GM18505 (cell line): Measurements from ENCODE around the gene GCDH.
"Not testable (repeated sequence)": the region's sequence is repeated elsewhere in the genome, so short reads cannot be mapped to it uniquely, and the experiment has no call there.

Source experiments
- ATAC-seq: cut with Tn5 transposase; IDR thresholded peaks from one replicate; pipeline ENCODE4 v1.9.1; 2021; ENCODE audit not compliant: unreplicated experiment
- POLR2A ChIP-seq: IDR thresholded peaks from 4 replicates; pipeline ENCODE4 v1.6.1; 2011; ENCODE audit warnings: borderline replicate concordance; ENCODE audit not compliant: insufficient read depth, insufficient read length; ENCODE audit errors: extremely low read depth

GCDH gene

DNA sequence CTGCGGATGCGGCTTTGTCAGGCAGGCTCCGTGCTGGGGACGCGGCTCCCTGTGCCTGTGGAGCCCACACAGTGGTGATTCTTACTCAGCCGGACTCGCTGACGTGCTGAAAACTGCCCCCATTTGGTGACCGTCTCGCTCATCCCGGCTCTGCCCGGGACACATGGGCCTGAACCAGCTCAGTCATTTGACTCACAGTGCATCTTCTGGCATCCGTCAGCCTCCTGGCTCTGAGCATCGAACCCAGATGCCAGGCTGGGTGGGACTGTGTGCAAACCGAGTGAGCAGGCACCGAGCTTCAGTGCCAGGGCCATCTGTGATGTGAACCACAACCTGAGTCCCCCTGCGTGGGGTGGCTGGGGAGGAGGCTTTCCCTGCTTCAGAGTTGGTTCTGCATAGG, 5.5 kb downstream of the GCDH start:
- no peak for ATAC-seq
- TF ChIP-seq POLR2A = no peak

DNA sequence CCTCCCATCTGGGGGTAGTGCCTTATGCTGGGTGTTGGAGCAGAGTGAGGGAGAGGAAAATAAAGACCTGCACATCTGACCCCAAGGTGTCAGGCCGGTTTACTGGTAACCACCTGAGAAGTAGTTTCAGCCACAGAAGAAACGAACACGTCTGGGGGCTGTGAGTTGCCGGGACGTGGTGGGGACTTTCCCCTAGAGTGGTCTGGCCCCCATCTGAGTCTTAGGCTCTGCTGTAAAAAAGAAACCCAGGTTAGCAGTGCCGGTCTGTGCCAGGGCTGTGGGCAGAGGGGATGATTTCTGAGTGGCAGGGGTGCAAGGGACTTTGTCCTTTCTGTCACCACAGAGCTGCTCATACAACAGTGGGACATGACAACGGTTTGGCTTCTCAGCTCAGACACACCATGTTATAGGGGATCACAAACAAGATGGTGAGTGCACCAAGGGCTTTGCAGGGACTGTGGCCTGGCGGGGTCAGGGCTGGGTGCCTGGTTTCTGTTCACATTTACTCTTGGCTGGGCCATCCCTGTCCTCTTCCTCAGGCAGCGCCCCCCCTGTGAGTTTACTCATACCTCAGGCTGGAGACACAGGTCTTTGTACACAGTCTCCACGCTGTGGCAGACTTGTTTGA, 9.0 kb downstream of the GCDH start:
- no peak for TF ChIP-seq POLR2A
- ATAC-seq = peak; percentile 50

DNA sequence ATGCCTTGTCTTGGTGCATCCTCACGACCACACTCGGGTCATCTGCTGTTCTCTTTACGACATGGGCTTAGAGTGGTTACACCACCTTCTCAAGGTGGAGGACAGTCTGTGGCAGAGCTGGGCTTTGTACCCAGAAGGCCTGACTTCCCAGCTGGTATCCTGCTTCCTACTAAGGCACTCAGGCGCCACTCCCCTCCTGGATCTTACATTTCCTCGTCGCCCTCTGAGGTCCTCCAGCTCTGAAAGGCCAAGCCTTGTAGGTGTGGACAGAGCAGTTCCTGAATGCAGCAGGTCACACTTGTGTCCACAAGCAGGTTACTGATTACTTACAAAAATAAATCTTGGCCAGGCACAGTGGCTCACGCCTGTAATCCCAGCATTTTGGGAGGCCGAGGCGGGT, 16.2 kb downstream of the GCDH start:
- TF ChIP-seq POLR2A = no peak
- ATAC-seq = no peak

DNA sequence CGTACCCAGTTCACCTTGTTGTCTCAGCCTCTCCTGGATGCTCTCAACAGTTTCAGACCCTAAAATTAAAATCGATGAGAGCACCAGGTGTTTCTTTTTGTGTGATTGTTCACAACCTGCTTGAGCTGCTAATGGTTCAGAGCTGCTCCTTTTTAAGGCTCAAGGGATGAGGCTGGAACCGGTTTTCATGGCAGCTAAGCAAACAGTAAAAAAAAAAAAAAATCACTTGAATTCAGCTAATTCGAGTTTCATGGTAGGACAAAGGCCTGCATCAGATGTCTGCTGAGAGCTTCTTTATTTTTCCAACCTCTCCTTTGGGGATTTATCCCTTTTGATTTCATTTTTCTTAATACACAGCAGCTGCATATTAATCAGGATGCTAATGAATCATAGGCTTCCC, 21.6 kb downstream of the GCDH start:
- no peak for TF ChIP-seq POLR2A
- no peak for ATAC-seq

DNA sequence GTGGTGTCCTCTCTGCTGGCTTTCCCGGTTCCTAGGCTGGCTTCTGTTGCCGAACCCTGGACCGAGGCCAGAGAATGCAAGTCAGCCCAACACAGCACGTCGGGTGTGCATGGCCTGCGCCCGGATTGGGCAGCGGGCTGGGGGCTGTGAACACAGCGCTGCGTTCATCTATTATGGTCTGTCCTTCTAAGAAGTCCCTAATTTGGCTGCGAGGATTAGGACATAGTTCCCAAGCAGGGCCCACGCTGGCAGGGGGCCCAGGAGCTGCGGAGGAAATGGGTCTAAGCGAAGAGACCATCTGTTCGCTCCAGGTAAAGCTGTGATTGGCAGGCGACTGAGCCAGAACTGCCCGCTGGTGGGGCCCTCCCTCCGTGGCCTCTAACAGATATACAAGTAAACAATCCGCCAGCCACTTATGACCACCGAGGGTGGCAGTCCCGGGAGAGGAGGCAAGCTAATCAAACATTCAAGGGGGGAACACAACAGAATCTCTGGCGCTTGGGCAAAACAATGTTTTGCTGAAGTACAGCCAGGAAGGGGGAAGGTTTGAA, 22.1 kb downstream of the GCDH start:
- no peak for TF ChIP-seq POLR2A
- ATAC-seq = no peak

DNA sequence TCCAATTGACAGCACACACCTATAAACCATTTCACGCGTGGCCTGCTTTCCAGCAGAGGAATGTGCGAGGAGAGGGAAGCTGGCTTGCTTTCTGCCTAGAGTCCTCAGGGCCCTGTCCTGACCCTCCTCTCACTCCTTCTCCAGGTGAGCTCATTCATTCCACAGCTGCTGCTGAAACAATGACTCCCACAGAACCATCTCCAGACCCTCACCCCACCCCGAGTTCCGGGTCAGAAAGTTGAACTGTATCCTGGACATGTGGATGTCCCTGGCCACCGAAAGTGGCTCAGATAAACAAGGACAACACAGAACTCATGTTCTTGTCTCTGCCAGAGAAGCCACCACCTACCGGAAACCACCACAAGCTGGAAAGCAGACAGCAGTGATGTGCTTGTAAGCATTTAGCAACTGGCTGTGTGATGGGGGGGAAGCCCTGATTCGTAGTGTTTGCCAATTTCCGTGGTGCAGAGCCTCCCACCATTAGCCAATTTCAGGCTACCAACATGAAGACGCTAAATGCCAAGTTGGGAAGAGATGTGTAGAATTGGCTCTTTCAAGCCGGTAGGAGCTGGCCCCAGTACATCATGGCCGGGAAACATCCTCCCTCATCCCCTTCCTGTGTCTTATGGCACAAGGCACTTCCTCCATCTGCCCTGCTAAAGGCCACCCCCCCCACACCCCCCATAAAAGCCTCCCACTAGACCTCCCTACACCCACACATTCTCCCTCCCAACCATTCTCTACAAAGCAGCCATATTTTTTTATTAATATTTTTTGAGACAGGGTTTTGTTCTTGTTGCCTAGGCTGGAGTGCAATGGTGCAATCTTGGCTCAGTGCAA, 23.1 kb downstream of the GCDH start:
- no peak for ATAC-seq
- peak; percentile 29 for TF ChIP-seq POLR2A

DNA sequence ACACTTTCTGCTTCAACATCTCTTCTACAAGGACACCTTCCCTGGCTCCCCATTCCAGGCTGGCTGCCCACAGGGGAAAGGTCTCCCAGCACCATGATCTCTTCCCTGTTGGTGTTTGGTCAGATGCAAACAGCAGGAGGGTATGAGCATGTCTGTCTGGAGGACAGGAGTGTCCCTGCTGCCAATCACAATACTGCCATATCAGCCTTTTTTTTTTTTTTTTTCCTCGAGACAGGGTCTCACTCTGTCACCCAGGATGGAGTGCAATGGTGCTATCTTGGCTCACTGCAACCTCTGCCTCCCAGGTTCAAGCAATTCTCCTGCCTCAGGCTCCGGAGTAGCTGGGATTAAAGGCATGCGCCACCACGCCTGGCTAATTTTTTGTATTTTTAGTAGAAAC, 24.9 kb downstream of the GCDH start:
- not testable (repeated sequence) for ATAC-seq

DNA sequence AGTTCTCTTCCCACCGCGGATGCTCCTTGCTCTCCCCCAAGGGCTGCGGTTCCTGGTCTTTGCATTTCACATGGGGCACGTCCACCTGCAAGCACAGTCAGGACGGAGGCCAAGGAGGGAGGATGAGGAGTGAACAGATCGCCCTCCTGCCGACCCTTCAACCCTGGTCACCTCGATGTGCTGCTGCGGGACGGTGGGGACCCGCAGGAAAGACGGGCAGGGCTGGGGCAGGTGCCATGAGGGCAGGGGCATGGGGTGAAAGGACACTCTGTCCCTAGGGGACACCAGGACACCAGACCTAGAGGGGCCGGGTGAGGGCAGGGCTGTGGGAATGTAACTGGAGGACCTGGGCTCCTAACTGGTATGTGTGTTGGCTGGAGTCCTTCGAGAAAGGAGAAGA, 27.3 kb downstream of the GCDH start:
- no peak for ATAC-seq
- TF ChIP-seq POLR2A = no peak

DNA sequence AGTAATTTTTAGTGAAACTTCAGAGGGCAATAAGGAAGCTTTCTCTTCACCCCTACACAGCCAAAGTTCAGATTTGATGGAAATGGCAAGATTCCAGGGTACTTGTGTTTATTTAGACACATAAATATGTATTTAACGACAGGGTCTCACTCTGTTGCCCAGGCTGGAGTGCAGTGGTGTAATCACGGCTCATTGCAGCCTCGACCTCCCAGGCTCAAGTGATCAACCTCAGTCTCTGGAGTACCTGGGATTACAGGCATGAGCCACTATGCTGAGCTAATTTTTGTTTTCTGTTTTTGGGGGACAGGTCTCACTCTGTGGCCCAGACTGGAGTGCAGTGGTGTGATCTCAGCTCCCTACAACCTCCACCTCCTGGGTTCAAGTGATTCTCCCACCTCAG, 30.1 kb downstream of the GCDH start:
- no peak for ATAC-seq
- TF ChIP-seq POLR2A = no peak

DNA sequence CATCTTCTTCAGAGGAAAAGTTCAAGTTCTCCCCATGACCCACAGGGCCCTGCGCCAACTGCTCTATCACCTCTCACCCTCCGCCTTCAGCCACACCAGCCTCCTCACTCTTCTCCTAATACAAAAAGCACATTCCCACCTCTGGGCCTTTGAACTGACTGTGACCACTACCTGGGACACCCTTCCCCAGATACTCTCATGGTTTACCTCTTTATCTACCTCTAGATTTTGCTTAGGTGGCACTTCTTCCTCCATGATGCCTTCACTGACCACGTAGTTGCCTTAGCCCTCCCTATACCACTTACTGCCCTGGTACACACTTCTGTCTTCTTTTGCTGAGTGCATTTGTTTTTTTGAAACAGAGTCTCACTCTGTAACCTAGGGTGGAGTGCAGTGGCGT, 32.0 kb downstream of the GCDH start:
- TF ChIP-seq POLR2A = no peak

DNA sequence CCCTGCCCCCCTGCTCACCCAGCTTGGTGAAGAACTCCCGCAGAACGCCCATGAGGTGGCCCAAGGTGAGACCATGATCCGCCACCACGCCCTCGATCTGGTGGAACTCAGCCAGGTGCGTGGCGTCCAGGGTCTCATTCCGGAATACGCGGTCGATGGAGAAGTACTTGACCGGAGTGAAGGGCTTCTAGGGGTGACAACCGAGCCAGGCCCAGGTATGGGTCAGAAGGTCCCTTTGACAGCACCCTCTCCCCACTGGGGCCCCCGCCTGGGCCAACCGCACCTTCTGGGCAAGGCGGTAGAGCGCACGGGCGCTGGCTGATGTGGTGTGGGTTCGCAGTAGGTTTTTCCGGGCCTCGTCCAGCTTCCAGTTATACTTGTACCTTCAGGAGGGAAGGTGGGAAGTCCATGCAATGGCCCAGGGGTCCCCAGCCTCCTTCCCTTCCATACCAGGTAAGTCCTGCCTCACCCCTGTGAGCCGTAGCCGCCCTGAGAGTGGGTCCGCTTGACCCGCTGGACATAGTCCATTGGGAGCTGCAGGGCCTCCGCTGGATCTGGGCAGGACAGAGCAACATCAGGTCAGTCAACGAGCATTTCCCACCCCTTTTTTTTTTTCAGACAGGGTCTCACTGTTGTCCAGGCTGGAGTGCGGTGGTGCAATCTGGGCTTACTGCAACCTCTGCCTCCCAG, 33.8 kb downstream of the GCDH start:
- no peak for ATAC-seq
- no peak for TF ChIP-seq POLR2A

More for the DNA sequence above, 32.0 kb downstream of the GCDH start:
- ATAC-seq = no peak

DNA sequence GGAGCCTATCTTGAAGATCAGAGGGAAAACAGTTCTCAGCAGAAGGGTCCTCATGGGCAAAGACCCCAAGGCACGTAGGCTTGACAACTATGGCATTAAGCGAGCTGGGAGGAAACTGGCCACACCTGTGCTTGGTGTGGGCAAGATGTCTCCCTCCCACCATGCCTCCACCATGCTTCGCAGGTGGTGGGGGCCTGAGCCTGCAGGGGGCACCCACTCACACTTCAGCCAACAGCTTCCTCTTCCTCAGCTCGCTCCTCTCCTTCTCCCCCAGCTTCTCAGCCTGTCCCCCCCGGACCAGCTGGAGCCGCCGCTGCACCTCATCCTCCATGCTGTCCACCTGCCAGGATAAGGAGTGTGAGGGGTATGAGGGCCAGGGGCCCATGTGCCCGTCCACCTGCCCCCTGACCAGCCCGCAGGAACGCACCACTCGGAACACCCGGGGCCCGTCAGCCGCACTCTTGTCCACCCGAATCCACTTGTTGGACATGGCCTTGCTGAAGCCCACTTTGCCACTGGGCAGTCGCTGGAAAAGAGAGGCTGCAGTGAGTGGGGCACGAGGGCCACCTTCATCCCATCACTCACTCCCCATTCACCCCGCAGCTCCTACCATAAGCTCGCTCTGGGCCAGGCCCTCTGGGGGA, 39.2 kb downstream of the GCDH start:
- TF ChIP-seq POLR2A = no peak
- no peak for ATAC-seq
